Fibroblast of skin of back (primary cell): Measurements from ENCODE around the gene FAT1.

ENCODE experiments used
- DNase-seq: peaks from one replicate; pipeline ENCODE4 v3.0.0-alpha.2; 2013

FAT1 gene

GRCh38 chr4:186560647-186561046 is 163.0 kb downstream of the FAT1 start:
- DNase-seq: no peak

- peak; percentile 88 for DNase-seq
These were observed 166.2 kb downstream of the FAT1 start for GRCh38 chr4:186557486-186557885.

GRCh38 chr4:186557061-186557460 is 166.6 kb downstream of the FAT1 start:
- no peak for DNase-seq

GRCh38 chr4:186554914-186555827 is 168.5 kb downstream of the FAT1 start, which contains the start of gene MTNR1A:
Gene MTNR1A, minus strand, starts transcription at chr4:186555567. Its CDS starts 202 bp downstream, at chr4:186555365.
- no peak for DNase-seq

GRCh38 chr4:186554539-186554913 is 169.1 kb downstream of the FAT1 start:
- no peak for DNase-seq

GRCh38 chr4:186553717-186554116 is 169.9 kb downstream of the FAT1 start:
- DNase-seq: no peak

GRCh38 chr4:186551849-186552248 is 171.8 kb downstream of the FAT1 start:
- DNase-seq: no peak

- DNase-seq: no peak
These were observed 178.2 kb downstream of the FAT1 start for GRCh38 chr4:186545436-186545835.

GRCh38 chr4:186543206-186543605 is 180.4 kb downstream of the FAT1 start:
- DNase-seq: no peak

GRCh38 chr4:186541801-186542200 is 181.9 kb downstream of the FAT1 start:
- no peak for DNase-seq

GRCh38 chr4:186537843-186538521 is 185.7 kb downstream of the FAT1 start:
- DNase-seq: no peak
